IMR-90 (cell line): ENCODE results near the gene TPGS2.

Experiments used
- CTCF ChIP-seq: conservative IDR thresholded peaks from 2 replicates; pipeline ENCODE4 v1.5.1; 2012; ENCODE audit warnings: mild to moderate bottlenecking, low read depth, low read length, improper control_type of control experiment
- ELK1 ChIP-seq: fragments of 150-350 bp; IDR thresholded peaks from 2 replicates; pipeline ENCODE4 v1.6.1; 2016; ENCODE audit warnings: low read depth, mild to moderate bottlenecking, low read length, moderate library complexity, borderline replicate concordance
- POLR2A ChIP-seq: IDR thresholded peaks from 2 replicates; pipeline ENCODE4 v1.6.1; 2012; ENCODE audit warnings: mild to moderate bottlenecking, low read depth, low read length
- RAD21 ChIP-seq: IDR thresholded peaks from 2 replicates; pipeline ENCODE4 v1.6.1; 2012; ENCODE audit warnings: low read length, improper control_type of control experiment

GRCh38 chr18:36758623-36759022 is 70.2 kb downstream of the TPGS2 start:
- TF ChIP-seq RAD21: no peak
- TF ChIP-seq CTCF: no peak
- no peak for TF ChIP-seq ELK1
- no peak for TF ChIP-seq POLR2A
